UCSD-AML1 (cell line): Measurements from ENCODE around the gene TAGLN2.

Source experiments
- DNase-seq: peaks from one replicate; lab custom pipeline; 2025; ENCODE audit not compliant: unreplicated experiment; lab: John Stamatoyannopoulos, UW

Gene TAGLN2

DNA sequence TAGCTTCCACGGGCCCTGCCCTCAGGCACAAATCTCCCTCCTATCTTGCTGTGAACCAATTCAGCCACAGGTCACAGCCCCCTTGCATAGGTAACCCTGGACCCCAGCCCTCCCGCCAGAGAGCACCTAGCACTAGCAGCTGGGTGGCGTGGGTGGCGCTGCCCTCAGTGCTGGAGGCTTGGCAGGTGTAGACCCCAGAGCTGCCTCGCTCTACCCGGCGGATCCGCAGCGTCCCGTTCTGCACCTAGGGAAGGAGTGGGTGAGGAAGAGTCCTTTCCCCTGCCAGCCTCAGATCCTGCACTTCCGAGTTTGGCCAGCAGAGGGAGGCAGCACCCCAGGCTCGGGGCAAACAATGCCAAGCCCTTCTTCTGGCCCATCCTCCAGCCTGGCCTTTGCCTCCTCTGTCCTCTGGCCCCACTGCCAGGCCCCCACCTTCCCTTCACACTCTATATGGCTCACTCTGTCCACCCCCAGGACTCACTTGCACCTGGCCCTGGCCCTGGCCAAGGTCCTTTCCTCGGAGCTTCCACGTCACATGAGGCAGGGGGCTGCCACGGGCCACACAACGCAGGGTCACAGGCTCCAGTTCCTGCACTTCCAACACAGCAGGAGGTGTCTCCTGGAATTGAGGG, 11.1 kb upstream of the TAGLN2 start:
- DNase-seq: peak; percentile 74

DNA sequence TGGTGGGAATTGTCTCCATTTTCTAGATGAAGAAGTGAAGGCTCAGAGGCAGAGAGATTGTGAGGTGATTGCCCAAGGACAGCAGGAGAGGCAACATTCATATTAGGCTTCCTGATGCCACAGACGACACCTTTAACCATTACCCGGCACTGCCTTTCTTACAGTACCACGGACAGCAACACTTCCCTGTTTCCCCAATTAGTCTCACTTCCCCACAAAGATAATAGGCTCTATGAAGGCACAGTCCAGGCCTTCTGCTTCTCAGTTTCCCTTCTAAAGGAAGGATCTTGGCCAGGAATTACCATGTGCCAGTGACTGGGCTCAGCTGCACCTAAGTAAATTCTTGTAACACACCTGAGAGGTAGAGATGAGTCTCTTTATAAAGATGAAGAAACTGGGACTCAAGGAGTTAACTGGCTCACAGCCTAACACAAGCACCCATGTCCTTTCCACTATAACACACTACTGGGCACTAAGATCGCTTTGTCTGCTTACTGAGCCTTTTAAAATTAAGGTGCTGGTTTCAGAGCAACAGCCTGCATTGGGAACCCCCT, 10.5 kb upstream of the TAGLN2 start:
- no peak for DNase-seq

DNA sequence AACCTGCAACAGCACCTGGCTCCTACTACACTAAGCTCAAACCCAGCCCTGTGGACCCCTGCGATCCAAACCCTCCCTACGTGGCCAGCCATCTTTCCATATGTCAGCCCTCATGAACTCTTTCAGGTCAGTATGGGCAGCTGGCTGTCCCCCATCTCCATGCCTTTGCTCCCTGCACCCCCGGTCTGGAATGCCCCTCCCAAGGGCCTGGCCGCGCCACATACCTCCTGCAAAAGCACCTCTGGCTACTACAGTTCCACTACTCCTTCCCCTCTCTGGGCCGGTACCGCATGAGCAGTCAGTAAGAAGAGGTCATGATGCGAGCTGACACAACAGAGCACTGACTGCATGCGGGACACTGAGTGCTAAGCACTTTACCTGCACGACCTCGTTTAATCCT, 10.0 kb upstream of the TAGLN2 start:
- DNase-seq: no peak

GRCh38 chr1:159934136-159935039, 9.1 kb upstream of the TAGLN2 start:
- no peak for DNase-seq

GRCh38 chr1:159933347-159933746, 8.0 kb upstream of the TAGLN2 start:
- DNase-seq: no peak

- no peak for DNase-seq
These were observed 7.3 kb upstream of the TAGLN2 start for GRCh38 chr1:159932296-159933285.

- no peak for DNase-seq
These were observed 6.5 kb upstream of the TAGLN2 start for GRCh38 chr1:159931795-159932173.

GRCh38 chr1:159931101-159931794, 5.9 kb upstream of the TAGLN2 start:
- no peak for DNase-seq

GRCh38 chr1:159930634-159931033, 5.3 kb upstream of the TAGLN2 start:
- DNase-seq: no peak

GRCh38 chr1:159930216-159930615, 4.9 kb upstream of the TAGLN2 start:
- DNase-seq: no peak

GRCh38 chr1:159929155-159930051, 4.1 kb upstream of the TAGLN2 start:
- DNase-seq: no peak

DNA sequence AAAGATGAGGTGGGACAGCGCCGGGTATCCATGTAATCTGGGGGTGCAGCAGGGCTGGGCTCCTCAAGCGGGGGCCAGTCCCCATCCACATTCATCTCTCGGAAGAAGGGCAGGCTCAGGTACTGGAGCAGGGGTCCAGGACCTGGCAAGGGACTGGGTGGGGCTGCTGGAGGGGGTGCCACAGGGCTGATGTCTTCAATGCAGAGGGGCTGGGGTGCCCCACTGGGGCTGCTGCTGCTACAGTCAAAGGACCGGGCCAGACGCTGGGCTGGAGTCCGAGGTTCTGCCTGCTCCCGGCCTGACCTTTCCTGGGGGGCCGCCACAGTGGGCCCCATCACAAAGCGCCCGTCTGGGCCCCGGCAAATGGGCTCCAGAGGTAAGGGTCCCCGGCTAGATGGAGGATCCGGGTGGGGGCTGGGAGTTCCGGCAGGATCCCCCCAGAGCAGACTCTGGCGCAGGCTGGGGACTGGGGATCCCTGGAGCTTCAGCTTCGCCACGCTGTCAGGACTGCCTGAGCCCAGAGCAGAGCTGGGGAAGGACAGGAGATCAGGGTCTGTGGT, 3.3 kb upstream of the TAGLN2 start:
- no peak for DNase-seq

DNA sequence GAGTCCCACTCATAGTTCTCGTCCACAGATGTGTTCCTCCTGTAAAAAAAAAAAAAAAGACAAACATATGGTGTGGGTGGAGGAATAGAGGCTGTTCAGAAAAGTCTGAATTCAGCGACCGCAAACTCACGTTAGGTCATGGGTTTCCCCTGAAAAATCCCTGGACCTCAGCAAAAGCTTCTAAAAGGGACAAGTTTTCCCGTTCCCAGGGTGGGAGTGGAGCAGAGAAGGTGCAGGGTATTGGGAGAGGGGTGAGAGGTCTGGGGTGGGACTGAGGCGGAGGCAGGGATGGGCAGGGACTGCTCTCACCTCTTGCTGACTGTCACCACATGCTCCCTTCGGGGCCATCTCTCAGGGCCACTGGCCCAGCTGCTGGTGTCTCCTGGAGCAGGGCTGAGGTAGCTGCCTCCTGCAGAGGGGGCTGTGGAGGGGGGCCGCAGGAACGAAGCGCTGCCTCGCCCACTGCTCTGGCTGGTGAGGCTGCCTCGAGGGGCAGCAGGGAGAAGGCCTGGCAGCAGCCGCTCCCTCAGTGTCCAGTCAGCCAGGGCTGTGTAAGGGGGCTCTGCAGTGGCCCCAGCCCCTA, 2.6 kb upstream of the TAGLN2 start:
- no peak for DNase-seq

DNA sequence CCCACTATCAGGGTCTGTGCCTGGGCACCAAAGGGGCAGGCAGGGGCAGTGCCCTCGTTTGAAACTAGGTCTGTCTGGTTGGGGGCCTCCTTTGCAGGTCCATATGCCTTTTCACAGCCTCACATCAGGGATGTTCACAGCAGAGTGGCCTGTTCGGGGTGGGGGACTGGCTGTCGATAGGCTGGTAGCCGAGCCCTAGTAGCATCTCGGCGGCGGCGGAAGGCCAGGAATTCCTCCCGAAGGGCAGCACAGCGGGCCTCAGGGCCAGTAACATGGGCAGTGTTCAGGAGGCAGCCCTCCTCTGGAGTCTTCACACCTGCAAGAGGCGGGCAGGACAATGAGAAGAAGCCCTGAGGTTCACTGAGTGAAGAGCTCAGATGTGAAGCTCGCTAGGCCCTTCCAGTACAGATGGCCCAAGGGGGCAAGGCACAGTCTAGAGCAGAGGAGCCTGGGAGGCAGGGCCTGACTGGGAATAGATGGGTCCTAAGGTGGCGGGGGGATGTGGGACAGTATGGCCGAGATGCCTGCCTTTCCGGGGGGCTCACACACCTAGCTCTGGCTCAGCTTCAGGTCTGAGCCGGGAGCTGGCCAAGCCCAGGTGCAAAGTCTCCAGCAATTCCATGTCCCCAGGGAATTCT, 2.0 kb upstream of the TAGLN2 start:
- DNase-seq: no peak

- no peak for DNase-seq
These were observed 392 bp upstream of the TAGLN2 start for GRCh38 chr1:159925719-159926078.

- DNase-seq: peak; percentile 61
These were observed 1.1 kb downstream of the TAGLN2 start for GRCh38 chr1:159924025-159924790.

GRCh38 chr1:159923203-159924024, 1.9 kb downstream of the TAGLN2 start:
- peak; percentile 83 for DNase-seq
